NCI-H1930 (cell line): ENCODE results near the gene RIMBP2.

ENCODE experiments used
- DNase-seq, 2 experiments: peaks; one replicate each; lab custom pipeline; 2025; lab: John Stamatoyannopoulos, UW

Gene RIMBP2

GRCh38 chr12:130568501-130568900, 147.6 kb downstream of the RIMBP2 start:
- DNase-seq, result no peak

GRCh38 chr12:130568041-130568440, 148.1 kb downstream of the RIMBP2 start:
- no peak for DNase-seq

- no peak for DNase-seq
These were observed 149.5 kb downstream of the RIMBP2 start for GRCh38 chr12:130566446-130567155.

GRCh38 chr12:130565189-130565588, 150.9 kb downstream of the RIMBP2 start:
- DNase-seq, result no peak

GRCh38 chr12:130563323-130563722, 152.8 kb downstream of the RIMBP2 start:
- DNase-seq, result no peak

- DNase-seq, result no peak
These were observed 153.4 kb downstream of the RIMBP2 start for GRCh38 chr12:130562716-130563115.

GRCh38 chr12:130560321-130560720, 155.8 kb downstream of the RIMBP2 start:
- DNase-seq, result no peak

GRCh38 chr12:130559806-130560205, 156.3 kb downstream of the RIMBP2 start:
- DNase-seq, result no peak

GRCh38 chr12:130557886-130558765, 158.0 kb downstream of the RIMBP2 start:
- no peak for DNase-seq

GRCh38 chr12:130557201-130557600, 158.9 kb downstream of the RIMBP2 start:
- no peak for DNase-seq

GRCh38 chr12:130556486-130557055, 159.5 kb downstream of the RIMBP2 start:
- DNase-seq, result no peak

GRCh38 chr12:130555628-130556485, 160.2 kb downstream of the RIMBP2 start:
- DNase-seq, result no peak

- DNase-seq, result no peak
These were observed 160.9 kb downstream of the RIMBP2 start for GRCh38 chr12:130555221-130555620.

- DNase-seq, result no peak
These were observed 163.6 kb downstream of the RIMBP2 start for GRCh38 chr12:130552483-130552996.

GRCh38 chr12:130549361-130549760, 166.7 kb downstream of the RIMBP2 start:
- no peak for DNase-seq

GRCh38 chr12:130547480-130548155, 168.5 kb downstream of the RIMBP2 start:
- no peak for DNase-seq

GRCh38 chr12:130546494-130546893, 169.6 kb downstream of the RIMBP2 start:
- DNase-seq, result no peak

- DNase-seq, result no peak
These were observed 170.6 kb downstream of the RIMBP2 start for GRCh38 chr12:130545475-130545874.

GRCh38 chr12:130540376-130540775, 175.7 kb downstream of the RIMBP2 start:
- no peak for DNase-seq

- no peak for DNase-seq
These were observed 177.6 kb downstream of the RIMBP2 start for GRCh38 chr12:130538343-130539095.
